ENCODE results near the gene SRD5A2. TPM values are rescaled to one million over a fixed set of nuclear protein-coding genes. Genes with fewer than 3 reads are reported as not detected.

Gene SRD5A2
- total and polyA plus RNA-seq, 12 donors, result 0.03 to 0.17 (median 0.11) TPM; not detected in 8

GRCh38 chr2:31483246-31483645, 97.5 kb downstream of the SRD5A2 start:
- Histone ChIP-seq H3K4me3 (no peak overlapping the region), H3K27ac (no peak overlapping the region), H3K9me3 (replicated peaks in 1 of 3) (no peaks in the 10 kb centered on the region), H3K27me3 (no peaks in the 10 kb centered on the region), H3K36me3 (replicated peaks in 1 of 2) (no peaks in the 10 kb centered on the region), H3K4me1 (replicated peaks in 1 of 2) (no peaks in the 10 kb centered on the region)
- WGBS, 4 donors, result 69 to 75% (median 72%) methylated on average over 2 of the region's 2 CpGs
- intact Hi-C loops (cut with DNase I), result no loop called here
- DNase-seq, result no peak
- TF ChIP-seq POLR2A (IDR thresholded peaks at IDR 0.05), result no peak
- TF ChIP-seq, protein P1, sequence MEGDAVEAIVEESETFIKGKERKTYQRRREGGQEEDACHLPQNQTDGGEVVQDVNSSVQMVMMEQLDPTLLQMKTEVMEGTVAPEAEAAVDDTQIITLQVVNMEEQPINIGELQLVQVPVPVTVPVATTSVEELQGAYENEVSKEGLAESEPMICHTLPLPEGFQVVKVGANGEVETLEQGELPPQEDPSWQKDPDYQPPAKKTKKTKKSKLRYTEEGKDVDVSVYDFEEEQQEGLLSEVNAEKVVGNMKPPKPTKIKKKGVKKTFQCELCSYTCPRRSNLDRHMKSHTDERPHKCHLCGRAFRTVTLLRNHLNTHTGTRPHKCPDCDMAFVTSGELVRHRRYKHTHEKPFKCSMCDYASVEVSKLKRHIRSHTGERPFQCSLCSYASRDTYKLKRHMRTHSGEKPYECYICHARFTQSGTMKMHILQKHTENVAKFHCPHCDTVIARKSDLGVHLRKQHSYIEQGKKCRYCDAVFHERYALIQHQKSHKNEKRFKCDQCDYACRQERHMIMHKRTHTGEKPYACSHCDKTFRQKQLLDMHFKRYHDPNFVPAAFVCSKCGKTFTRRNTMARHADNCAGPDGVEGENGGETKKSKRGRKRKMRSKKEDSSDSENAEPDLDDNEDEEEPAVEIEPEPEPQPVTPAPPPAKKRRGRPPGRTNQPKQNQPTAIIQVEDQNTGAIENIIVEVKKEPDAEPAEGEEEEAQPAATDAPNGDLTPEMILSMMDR (IDR thresholded peaks at IDR 0.05), result no peak

DNA sequence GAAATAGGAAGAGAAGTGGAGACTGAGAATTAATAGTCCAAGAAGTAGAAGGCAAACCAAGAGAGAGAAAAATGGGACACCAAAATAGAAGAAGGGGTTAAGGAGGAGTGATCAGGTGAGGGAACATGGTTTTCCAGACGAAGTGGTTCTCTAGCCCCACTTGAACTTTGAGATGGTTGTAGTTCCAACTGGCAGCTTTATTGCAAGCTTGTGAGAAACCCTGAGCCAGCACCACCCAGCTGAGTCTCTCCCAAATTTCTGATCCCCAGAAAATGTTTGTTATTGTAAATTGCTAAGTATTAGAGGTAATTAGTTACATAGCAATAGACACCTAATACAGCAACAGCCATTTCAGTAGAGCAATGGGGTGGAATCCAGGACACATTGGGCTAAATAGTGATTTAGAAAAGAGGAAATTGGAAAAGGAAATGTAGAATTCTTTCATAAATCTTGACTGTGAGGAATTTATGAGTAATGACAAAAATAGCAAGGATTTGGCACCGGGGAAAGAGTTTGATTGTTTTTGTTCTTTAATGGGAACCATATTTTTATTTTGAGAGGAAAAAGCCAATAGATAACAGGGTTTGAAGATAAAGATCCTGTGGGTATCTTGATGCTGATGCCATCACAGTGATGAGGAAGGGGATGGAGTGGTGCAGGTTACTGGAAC, 104.1 kb downstream of the SRD5A2 start:
- Histone ChIP-seq H3K4me1 (replicated peaks in 1 of 2) (no peaks in the 10 kb centered on the region), H3K27ac (no peak overlapping the region), H3K4me3 (no peak overlapping the region), H3K27me3 (no peaks in the 10 kb centered on the region), H3K36me3 (replicated peaks in 1 of 2) (no peaks in the 10 kb centered on the region), H3K9me3 (replicated peaks in 1 of 3) (no peaks in the 10 kb centered on the region)
- no peak for DNase-seq
- WGBS, 4 donors, result 49 to 62% (median 54%) methylated on average over 2 of the region's 2 CpGs
- intact Hi-C loops (cut with DNase I), result no loop called here
- TF ChIP-seq, protein P1 (IDR thresholded peaks at IDR 0.05), result no peak
- no peak for TF ChIP-seq POLR2A (IDR thresholded peaks at IDR 0.05)

- H3K4me3 ChIP-seq, result no peak overlapping the region
- H3K27me3 ChIP-seq, result no peaks in the 10 kb centered on the region
- TF ChIP-seq, protein P1 (IDR thresholded peaks at IDR 0.05), result no peak
- no peak for TF ChIP-seq POLR2A (IDR thresholded peaks at IDR 0.05)
- H3K27ac ChIP-seq, result no peak overlapping the region
- intact Hi-C loops (cut with DNase I), result no loop called here
- no peak for DNase-seq
- no peaks in the 10 kb centered on the region for H3K9me3 ChIP-seq (replicated peaks in 1 of 3)
- no peaks in the 10 kb centered on the region for H3K4me1 ChIP-seq (replicated peaks in 1 of 2)
- 6 to 27% (median 21%) methylated on average over 1 of the region's 1 CpG for WGBS, 4 donors
- H3K36me3 ChIP-seq (replicated peaks in 1 of 2), result no peaks in the 10 kb centered on the region
These were observed 105.0 kb downstream of the SRD5A2 start for GRCh38 chr2:31475692-31476091.

DNA sequence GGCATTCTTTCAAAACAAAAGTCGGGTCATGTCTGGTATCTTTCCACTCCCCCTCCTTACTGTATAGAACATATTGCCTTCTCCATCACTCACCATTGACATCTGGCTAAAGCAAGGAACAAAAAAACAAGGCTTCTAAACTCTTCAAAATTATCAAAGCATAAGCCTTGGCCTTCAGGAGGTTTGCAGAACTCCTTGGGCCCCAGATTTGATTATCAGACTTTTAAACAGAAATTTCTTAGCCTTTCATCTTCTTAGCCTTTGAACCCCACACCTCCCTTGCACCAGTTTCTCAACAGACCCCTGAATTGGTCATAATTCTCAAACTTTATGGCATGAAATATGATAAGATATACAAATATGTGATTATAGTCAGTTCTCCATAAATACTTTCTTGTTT, 106.4 kb downstream of the SRD5A2 start:
- H3K27ac ChIP-seq, result no peak overlapping the region
- no peaks in the 10 kb centered on the region for H3K36me3 ChIP-seq (replicated peaks in 1 of 2)
- WGBS, 4 donors, result 13 to 41% (median 33%) methylated on average over 1 of the region's 1 CpG
- no peak for DNase-seq
- no peak for TF ChIP-seq POLR2A (IDR thresholded peaks at IDR 0.05)
- TF ChIP-seq, protein P1 (IDR thresholded peaks at IDR 0.05), result no peak
- no peaks in the 10 kb centered on the region for H3K27me3 ChIP-seq
- H3K4me3 ChIP-seq, result no peak overlapping the region
- H3K4me1 ChIP-seq (replicated peaks in 1 of 2), result no peaks in the 10 kb centered on the region
- H3K9me3 ChIP-seq (replicated peaks in 1 of 3), result no peaks in the 10 kb centered on the region
- intact Hi-C loops (cut with DNase I), result no loop called here

Other genes with a start within 250 kb of the SRD5A2 start
- gene XDH, start 166.2 kb downstream of the SRD5A2 start, total RNA-seq, result under 1 TPM in 1 of 9 donors, not detected in 8; 0.11 TPM
- gene XDH, start 166.2 kb downstream of the SRD5A2 start, polyA plus RNA-seq, result under 1 TPM in 1 of 3 donors, not detected in 2; under 0.01 TPM

Measured in adrenal gland (tissue), 12 donors.